IPS-NIHi11 (cell line): ENCODE results near the gene KRTAP1-3.
"Not testable (repeated sequence)": the region's sequence is repeated elsewhere in the genome, so short reads cannot be mapped to it uniquely, and the experiment has no call there.

Experiments
- DNase-seq: peaks from one replicate; pipeline ENCODE4 v3.0.0; 2012; ENCODE audit warnings: mixed read lengths, low spot score

The KRTAP1-3 gene

GRCh38 chr17:41054025-41054424, 19.4 kb upstream of the KRTAP1-3 start:
- DNase-seq, result no peak

DNA sequence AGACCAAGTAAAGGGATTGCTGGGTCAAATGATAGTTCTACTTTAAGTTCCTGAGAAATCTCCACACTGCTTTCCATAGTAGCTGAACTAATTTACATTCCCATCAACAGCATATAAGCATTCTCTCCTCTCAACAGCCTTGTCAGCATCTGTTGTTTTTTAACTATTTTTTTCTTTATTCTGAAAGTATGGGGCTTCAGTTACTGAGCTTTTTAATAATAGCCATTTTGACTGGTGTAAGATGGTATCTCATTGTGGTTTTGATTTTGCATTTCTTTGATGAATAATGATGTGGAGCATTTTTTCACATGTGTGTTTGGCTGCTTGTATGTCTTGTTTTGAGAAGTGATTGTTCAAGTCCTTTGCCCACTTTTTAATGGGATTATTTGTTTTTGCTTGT, 17.9 kb upstream of the KRTAP1-3 start:
- DNase-seq, result no peak

- DNase-seq, result no peak
These were observed 14.4 kb upstream of the KRTAP1-3 start for GRCh38 chr17:41049110-41049509.

DNA sequence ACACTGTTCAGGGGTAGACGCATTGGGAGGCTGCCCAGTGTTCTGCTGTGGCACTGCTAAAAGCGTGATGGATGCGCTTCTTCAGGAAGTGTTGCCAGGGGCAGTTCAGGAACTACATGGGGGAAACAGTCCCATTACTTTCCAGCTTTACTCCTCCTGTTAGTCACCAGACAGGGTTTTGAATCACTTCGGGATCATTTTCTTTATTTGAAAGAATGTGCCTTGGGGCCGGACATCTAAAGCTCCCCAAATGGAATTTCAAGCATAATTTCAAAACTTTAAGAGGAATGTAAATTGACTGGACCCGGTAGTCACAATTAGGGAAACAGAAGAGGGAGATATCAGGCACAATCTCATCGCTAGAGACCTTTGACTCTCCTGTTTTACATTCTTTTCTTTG, 13.8 kb upstream of the KRTAP1-3 start:
- DNase-seq, result no peak

DNA sequence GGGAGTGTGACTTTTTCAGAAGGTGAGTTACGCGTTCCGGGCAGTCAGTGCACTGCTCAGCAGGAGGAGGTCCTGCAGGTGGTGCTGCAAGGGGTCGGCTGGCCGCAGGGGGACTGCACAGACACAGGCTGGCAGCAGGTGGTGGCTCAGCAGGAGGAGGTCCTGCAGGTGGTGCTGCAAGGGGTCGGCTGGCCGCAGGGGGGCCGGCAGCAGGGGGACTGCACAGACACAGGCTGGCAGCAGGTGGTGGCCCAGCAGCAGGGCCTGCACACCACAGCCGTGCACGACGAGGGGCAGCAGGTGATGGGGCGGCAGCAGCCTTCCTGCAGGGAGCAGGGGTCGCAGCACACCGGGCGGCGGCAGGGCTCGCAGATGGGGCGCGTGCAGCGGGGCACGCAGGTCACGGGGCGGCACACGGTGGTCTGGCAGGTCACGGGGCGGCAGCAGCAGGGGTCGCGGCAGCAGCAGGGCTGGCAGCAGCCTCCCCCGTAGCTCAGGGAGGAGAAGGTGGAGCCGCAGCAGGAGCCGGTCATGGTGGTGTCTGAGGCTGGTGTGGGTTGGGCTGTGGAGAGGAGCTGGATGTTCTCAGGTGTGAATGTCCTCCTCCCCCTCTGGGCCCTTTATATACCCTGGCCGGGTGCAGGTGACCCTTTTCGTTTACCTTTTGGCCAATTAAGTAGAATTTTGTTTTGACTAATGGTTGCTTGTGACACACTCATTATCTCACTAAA, 12.2 kb upstream of the KRTAP1-3 start, which contains the start of gene KRTAP2-1:
KRTAP2-1 (minus strand) TSS at position 582 of the 731 bp plus-strand sequence; CDS start at position 533, 49 bp downstream.
- not testable (repeated sequence) for DNase-seq

DNA sequence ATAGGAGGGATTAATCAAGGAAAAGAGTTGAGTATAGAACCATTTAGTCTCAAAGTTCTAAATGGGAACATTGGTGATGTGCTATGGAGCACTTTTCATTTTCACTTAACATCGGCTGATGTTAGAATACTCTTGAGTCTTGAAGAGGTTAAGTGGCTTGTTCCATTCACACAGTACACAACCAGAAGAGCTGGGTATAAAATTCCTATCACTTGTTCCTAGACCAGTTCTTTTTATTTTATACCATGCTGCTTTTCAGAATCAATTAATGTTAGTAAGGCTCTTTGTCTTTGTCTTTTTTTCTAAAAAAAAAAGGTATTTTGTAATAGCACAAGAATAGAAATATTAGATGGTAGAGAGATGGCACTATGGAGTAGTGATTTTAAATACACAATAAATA, 8.3 kb upstream of the KRTAP1-3 start:
- DNase-seq, result no peak

- not testable (repeated sequence) for DNase-seq
These were observed 6.3 kb upstream of the KRTAP1-3 start, which contains the start of gene KRTAP1-1 for GRCh38 chr17:41040783-41041571. KRTAP1-1 (minus strand) TSS chr17:41041450; CDS start chr17:41041397, 53 bp downstream.

- no peak for DNase-seq
These were observed 3.2 kb upstream of the KRTAP1-3 start for GRCh38 chr17:41037853-41038350.

DNA sequence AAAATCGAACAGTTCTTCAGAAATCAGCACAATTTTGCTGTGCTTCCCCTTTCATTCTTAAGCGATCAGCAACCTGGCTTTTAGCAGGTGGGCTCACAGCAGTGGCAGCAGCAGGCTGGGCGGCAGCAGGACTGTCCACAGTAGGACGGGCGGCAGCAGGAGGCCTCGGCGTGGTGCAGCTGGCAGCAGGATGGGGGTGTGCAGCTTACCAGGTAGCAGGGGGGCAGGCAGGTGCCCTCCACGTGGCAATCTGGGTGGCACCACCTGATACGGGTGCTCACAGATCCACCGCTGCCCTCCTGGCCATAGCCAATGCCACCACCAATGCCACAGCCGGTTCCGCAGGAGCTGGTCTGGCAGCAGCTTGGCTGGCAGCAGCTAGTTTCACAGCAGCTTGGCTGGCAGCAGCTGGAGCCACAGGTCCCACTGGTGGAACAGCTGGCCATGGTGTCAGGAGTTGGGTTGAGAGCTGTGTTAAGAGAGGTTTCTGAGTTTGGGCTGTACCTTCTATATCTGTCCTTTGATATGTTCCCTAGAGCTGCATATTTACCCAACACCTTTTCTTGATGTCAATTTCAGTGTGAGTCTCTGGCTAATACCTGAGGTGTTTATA, 4.9 kb downstream of the KRTAP1-3 start, which contains the start of gene KRTAP1-4:
KRTAP1-4 (minus strand) TSS at position 563 of the 613 bp plus-strand sequence; CDS start at position 446, 117 bp downstream.
- no peak for DNase-seq

DNA sequence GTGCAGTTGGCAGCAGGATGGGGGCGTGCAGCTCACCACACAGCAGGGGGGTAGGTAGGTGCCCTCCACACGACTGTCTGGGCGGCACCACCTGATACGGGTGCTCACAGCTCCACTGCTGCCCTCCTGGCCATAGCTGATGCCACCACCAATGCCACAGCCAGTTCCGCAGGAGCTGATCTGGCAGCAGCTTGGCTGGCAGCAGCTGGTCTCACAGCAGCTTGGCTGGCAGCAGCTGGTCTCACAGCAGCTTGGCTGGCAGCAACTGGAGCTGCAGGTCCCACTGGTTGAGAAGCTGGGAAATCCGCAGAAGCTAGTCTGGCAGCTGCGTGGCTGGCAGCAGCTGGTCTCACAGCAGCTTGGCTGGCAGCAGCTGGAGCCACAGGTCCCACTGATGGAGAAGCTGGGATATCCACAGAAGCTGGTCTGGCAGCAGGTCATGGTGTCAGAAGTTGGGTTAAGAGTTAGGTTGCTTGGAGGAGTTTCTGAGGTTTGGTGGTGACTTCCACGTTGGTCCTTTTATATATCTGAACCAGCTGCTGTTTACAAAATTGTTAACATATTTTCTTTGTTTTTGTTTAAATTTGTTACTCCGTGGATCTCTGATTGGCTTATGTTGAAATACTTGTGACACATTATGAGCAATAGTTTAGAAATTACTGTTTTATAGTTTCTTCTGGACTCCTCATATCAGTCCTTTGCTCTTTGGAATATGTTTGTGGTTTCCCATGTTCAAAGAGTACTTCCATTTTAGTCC, 7.8 kb downstream of the KRTAP1-3 start, which contains the start of gene KRTAP1-5:
KRTAP1-5 (minus strand) TSS at position 494 of the 757 bp plus-strand sequence; CDS start at position 441, 53 bp downstream.
- DNase-seq, result no peak

DNA sequence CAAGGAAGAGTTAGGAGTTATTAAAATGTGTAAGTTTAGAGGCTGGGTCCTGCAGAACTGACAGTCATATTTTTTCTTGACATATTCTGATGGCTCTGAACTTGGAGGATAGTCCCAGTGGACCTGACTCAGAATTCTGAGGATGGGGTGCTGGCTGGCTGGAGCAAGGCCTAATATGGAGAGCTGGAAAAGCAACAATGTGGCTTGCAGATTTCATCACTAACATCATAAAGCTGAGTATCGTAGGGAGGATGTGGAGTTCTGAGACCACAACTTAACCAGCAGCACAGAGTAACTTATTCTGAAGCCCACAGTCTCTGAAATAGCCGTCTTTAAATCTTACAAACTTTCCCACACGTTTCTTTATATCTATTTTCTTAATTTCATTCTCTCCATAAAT, 10.0 kb downstream of the KRTAP1-3 start:
- DNase-seq, result no peak

GRCh38 chr17:41020336-41020735, 14.3 kb downstream of the KRTAP1-3 start:
- DNase-seq, result no peak

DNA sequence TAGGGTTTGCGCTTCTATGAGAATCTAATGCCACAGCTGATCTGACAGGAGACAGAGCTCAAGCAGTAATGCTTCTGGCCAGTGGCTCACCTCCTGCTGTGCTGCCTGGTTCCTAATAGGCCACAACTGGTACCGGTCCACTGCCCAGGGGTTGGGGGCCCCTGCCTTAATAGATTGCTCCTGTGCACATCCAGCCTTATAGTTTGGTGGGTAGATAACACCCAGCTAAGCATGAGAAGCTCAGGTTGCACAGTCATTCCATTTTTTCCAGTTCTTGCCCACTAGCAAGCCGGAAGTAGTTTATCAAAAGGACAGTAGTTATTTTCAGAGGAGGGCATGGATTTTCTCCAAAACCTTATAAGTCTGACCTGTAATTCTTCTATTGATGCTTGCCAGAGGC, 15.3 kb downstream of the KRTAP1-3 start:
- peak; percentile 8 for DNase-seq

DNA sequence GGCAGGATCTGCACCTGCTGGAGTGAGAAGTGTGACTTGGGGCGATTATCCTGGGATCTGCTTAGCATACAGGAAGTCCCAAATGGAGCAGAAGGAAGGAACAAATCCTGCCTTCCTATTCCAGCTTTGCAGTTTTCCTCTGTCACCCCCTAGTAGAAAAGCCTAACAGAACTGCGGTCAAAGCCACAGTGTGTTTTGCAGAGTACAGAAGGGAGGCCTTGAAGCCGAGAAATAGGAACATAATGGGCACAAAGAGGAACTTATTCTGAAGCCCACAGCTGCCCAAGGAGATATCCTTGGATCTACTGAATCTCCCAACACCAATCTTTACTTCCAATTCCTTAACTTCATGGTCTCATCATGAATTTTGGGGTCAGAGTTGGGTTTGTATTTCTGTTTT, 16.1 kb downstream of the KRTAP1-3 start:
- no peak for DNase-seq

GRCh38 chr17:41016578-41017215, 18.0 kb downstream of the KRTAP1-3 start:
- no peak for DNase-seq

DNA sequence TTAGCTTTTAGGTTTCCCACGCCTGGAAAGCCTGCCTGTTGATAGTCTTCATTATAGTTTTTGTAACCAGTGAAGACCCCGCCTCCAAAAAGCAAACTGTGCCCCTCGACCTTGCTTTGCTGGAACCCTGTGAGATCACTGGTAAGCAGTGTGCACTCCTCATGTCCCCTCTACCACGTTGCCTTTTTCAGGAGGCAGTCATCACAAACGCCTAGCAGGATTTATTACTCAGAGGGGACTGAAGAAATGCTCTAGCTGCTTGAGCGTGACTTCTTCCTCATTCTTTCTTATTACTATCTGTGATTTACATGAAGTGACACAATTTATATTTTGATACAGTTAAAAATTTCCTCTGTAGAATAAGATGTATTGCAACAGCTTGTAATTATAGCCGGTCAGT, 19.2 kb downstream of the KRTAP1-3 start:
- no peak for DNase-seq

DNA sequence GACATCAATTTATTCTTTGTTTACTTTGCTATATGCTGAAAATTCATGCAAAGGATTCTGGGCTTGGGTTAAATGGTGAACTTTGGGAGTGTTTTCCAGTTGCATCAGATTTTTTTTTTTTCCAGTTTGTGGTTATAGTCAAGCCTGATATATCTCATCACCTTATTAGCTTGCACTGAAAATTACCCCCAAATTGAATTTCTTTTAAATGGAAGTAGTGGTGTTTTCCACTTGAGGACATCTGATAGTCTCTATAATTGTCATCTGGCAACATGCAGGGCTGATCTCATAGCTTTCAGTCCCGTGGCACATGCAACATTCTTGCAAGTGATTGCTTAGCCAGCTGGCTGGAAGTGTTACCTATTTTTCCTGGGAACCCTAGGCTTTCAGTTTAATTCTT, 21.1 kb downstream of the KRTAP1-3 start:
- DNase-seq, result no peak

DNA sequence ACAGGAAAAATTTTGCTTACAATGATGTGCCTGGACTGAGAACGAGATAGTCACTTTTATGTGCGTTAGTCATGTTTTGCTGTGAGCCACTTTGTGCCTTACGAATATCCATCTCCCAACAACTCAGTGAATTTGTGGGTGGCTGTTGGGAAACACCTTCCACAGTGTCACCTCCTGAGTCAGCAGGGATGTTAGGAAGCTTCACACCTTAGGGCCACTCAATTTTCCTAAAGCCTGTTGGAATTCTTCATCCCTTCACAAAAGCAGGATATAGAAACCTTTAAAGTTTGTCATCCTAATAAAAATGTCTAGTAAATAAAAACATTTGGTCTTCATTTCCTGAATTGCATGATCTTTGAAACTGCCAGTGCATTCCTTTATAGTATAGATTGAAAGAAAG, 21.5 kb downstream of the KRTAP1-3 start:
- DNase-seq, result no peak

DNA sequence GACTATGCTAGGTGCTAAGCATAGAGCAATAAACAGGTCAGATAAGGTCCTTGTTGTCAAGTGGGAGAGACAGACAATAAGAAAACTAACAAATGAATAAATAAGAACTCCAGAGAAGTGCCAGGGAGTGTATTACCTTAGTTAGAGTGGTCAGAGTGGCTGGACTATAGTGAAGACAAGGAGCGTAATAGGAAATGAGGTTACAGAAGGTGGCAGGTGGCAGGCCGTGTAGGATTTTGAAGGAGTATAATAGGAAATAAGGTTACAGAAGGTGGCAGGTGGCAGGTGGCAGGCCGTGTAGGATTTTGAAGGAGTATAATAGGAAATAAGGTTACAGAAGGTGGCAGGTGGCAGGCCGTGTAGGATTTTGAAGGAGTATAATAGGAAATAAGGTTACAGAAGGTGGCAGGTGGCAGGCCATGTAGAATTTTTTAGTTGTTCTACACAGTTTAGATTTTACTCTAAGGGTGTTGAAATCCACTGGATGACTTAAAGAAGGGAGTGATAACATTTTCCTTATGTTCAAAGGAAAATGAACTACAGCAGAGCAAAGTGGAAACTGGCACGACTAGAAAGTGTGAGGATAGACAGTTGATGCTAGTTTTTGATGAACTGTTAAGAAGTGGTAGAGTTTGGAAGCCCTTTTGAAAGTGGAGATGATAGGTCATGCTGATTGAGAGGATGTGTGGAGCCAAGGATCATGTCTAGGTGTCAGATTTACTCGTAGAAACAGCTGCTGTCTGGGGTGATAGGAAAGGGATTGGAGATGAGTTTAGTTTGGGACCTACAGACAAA, 22.2 kb downstream of the KRTAP1-3 start:
- no peak for DNase-seq

- no peak for DNase-seq
These were observed 24.2 kb downstream of the KRTAP1-3 start for GRCh38 chr17:41010441-41010840.
